ENCODE measurements around the gene PTPRM. TPM values are rescaled to one million over a fixed set of nuclear protein-coding genes. Genes with fewer than 3 reads are reported as not detected.

The PTPRM gene
- total and polyA plus RNA-seq, 2 experiments from 2014 or later = 1.6 to 5.3 TPM

DNA sequence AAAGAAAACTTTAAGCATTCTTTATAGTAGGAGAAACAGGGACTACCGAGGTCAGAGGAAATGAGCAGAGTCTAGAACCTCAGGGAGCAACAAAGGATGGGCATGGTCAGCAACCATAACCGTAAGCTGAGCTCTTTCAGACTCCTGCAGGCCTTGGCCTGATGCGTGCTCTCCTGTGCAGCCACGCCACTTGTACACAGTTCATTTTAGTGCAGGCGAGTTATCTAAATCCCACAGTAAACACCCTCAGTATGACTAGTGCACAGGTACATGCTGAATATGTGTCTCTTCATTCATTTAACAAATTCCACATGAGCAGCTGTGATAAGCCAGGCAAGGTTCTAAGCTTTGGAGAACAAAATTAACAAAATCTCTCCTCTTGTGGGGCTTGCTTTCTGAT, 640.9 kb downstream of the PTPRM start (continued):
- TF ChIP-seq CREB1 (CRISPR knock-in tag; IDR thresholded peaks at IDR 0.05; ENCODE audit: low read depth) (no peak), JUNB (IDR thresholded peaks at IDR 0.05; ENCODE audit: unreplicated experiment) (no peak), EZH2phosphoT487 (IDR thresholded peaks at IDR 0.05; ENCODE audit: unreplicated experiment) (no peak), ZNF114 (CRISPR knock-in tag; IDR thresholded peaks at IDR 0.05) (no peak), POLR2AphosphoS5 (IDR thresholded peaks at IDR 0.05; ENCODE audit: low read depth) (no peak), EZH2 (IDR thresholded peaks at IDR 0.05; ENCODE audit: low read depth, unreplicated experiment) (no peak)
- TF ChIP-seq, protein P1, sequence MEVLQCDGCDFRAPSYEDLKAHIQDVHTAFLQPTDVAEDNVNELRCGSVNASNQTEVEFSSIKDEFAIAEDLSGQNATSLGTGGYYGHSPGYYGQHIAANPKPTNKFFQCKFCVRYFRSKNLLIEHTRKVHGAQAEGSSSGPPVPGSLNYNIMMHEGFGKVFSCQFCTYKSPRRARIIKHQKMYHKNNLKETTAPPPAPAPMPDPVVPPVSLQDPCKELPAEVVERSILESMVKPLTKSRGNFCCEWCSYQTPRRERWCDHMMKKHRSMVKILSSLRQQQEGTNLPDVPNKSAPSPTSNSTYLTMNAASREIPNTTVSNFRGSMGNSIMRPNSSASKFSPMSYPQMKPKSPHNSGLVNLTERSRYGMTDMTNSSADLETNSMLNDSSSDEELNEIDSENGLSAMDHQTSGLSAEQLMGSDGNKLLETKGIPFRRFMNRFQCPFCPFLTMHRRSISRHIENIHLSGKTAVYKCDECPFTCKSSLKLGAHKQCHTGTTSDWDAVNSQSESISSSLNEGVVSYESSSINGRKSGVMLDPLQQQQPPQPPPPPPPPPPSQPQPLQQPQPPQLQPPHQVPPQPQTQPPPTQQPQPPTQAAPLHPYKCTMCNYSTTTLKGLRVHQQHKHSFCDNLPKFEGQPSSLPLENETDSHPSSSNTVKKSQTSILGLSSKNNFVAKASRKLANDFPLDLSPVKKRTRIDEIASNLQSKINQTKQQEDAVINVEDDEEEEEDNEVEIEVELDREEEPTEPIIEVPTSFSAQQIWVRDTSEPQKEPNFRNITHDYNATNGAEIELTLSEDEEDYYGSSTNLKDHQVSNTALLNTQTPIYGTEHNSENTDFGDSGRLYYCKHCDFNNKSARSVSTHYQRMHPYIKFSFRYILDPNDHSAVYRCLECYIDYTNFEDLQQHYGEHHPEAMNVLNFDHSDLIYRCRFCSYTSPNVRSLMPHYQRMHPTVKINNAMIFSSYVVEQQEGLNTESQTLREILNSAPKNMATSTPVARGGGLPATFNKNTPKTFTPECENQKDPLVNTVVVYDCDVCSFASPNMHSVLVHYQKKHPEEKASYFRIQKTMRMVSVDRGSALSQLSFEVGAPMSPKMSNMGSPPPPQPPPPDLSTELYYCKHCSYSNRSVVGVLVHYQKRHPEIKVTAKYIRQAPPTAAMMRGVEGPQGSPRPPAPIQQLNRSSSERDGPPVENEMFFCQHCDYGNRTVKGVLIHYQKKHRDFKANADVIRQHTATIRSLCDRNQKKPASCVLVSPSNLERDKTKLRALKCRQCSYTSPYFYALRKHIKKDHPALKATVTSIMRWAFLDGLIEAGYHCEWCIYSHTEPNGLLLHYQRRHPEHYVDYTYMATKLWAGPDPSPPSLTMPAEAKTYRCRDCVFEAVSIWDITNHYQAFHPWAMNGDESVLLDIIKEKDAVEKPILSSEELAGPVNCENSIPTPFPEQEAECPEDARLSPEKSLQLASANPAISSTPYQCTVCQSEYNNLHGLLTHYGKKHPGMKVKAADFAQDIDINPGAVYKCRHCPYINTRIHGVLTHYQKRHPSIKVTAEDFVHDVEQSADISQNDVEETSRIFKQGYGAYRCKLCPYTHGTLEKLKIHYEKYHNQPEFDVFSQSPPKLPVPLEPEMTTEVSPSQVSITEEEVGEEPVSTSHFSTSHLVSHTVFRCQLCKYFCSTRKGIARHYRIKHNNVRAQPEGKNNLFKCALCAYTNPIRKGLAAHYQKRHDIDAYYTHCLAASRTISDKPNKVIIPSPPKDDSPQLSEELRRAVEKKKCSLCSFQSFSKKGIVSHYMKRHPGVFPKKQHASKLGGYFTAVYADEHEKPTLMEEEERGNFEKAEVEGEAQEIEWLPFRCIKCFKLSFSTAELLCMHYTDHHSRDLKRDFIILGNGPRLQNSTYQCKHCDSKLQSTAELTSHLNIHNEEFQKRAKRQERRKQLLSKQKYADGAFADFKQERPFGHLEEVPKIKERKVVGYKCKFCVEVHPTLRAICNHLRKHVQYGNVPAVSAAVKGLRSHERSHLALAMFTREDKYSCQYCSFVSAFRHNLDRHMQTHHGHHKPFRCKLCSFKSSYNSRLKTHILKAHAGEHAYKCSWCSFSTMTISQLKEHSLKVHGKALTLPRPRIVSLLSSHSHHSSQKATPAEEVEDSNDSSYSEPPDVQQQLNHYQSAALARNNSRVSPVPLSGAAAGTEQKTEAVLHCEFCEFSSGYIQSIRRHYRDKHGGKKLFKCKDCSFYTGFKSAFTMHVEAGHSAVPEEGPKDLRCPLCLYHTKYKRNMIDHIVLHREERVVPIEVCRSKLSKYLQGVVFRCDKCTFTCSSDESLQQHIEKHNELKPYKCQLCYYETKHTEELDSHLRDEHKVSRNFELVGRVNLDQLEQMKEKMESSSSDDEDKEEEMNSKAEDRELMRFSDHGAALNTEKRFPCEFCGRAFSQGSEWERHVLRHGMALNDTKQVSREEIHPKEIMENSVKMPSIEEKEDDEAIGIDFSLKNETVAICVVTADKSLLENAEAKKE (CRISPR knock-in tag; IDR thresholded peaks at IDR 0.05) = no peak

DNA sequence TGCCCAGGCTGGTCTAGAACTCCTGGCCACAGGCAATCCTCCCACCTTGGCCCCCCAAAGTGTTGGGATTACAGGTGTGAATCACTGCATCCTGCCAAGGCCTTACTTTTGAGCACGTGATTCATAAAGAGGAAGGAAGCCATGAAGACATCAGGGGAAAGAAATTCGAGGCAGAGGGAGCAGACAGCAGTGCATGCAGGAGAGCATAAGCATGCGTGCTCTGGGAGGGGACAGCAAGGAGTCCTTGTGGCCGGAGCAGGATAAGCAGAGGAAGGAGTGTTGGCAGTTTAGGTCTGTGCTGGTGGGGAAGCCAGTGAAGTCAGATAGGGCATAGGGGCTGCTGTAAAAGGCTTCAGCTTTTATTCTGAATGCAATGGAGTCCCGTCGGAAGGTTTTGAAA, 641.6 kb downstream of the PTPRM start:
- H3K36me3 ChIP-seq (ENCODE audit: insufficient read depth) = no peaks in the 10 kb centered on the region
- no peaks in the 10 kb centered on the region for H3F3A ChIP-seq (replicated peaks; ENCODE audit: low read depth)
- H3K4me2 ChIP-seq = no peak overlapping the region
- Mint-ChIP-seq H3K4me1 (no peaks in the 10 kb centered on the region), H3K27ac (no peak overlapping the region), H3K9me3 (no peaks in the 10 kb centered on the region; the same call in 2 of the 3 replicates), H3K27me3 (ENCODE audit: insufficient read depth, low read depth, poor library complexity) (peaks cover 2% of the 10 kb centered on the region), H3K36me3 (ENCODE audit: low read depth) (no peaks in the 10 kb centered on the region), H3K4me3 (no peak overlapping the region)
- no peak overlapping the region for H3K4me3 ChIP-seq
- no peaks in the 10 kb centered on the region for H3K79me2 ChIP-seq (replicated peaks; ENCODE audit: insufficient read depth)
- H2AFZ ChIP-seq = no peak overlapping the region
- ATAC-seq (peak; percentile 71), DNase-seq (ENCODE audit: low spot score) (no peak)
- H3K4me1 ChIP-seq (ENCODE audit: insufficient read depth) = no peaks in the 10 kb centered on the region
- H3K27ac ChIP-seq (ENCODE audit: low read depth) = no peak overlapping the region
- H3K9me2 ChIP-seq (ENCODE audit: insufficient read depth) = peaks cover 8% of the 10 kb centered on the region; the same call in 1 of the 2 replicates
- H3K27me3 ChIP-seq (ENCODE audit: insufficient read depth) = no peaks in the 10 kb centered on the region
- no peaks in the 10 kb centered on the region for H4K20me1 ChIP-seq (replicated peaks; ENCODE audit: insufficient read depth)
- no peak for TF ChIP-seq NANOG (IDR thresholded peaks at IDR 0.05; ENCODE audit: borderline replicate concordance)
- TF ChIP-seq, protein P2, sequence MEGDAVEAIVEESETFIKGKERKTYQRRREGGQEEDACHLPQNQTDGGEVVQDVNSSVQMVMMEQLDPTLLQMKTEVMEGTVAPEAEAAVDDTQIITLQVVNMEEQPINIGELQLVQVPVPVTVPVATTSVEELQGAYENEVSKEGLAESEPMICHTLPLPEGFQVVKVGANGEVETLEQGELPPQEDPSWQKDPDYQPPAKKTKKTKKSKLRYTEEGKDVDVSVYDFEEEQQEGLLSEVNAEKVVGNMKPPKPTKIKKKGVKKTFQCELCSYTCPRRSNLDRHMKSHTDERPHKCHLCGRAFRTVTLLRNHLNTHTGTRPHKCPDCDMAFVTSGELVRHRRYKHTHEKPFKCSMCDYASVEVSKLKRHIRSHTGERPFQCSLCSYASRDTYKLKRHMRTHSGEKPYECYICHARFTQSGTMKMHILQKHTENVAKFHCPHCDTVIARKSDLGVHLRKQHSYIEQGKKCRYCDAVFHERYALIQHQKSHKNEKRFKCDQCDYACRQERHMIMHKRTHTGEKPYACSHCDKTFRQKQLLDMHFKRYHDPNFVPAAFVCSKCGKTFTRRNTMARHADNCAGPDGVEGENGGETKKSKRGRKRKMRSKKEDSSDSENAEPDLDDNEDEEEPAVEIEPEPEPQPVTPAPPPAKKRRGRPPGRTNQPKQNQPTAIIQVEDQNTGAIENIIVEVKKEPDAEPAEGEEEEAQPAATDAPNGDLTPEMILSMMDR (conservative IDR thresholded peaks at IDR 0.05; ENCODE audit: low read depth in 2 of 2) = no peak
- TF ChIP-seq, protein P1 (CRISPR knock-in tag; IDR thresholded peaks at IDR 0.05) = no peak
